ENCODE results near the gene GHR. TPM values are rescaled to one million over a fixed set of nuclear protein-coding genes. Genes with fewer than 3 reads are reported as not detected.

GHR gene
- total RNA-seq, 1 experiment from 2014 or later, result not detected

DNA sequence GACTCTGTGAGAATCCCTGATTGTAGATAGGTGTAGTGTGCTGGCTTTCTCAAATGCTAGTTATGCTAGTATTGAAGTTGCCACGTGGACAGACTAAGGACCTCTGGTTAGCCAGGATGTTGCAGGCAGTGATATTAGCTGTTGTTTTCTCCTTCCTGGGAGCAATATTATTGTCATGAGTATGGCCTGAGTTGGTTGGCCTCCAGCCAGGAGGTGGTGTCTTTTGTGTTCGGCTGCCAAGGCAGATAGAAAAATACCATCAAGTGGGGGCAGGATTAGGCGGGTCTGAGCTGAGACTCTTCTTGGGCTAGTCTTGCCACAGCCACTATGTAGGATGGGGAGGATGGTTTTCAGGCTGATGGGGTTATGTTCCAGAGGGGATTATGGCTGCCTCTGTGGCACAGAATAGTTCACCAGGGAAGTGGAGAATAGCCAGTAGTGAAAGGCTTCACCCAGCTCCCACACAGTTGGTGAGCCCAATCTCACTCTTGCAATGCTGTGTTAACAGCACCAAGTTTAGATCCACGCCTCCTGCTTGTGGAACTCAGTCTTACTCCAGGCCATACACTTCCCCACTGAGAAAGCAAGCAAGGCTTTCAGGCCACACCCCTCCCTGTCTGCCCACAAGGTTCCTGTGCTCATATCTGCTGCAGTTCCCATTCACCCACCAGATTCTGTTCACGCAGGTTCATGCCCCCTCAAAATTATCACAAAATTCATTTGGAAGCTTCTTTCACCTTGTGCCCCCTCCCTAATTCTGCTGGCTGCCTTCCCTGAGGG lies 31.2 kb downstream of the GHR start:
- in situ Hi-C loops (cut with HindIII; ENCODE audit: low sequenced_read_pairs), result no loop called here

DNA sequence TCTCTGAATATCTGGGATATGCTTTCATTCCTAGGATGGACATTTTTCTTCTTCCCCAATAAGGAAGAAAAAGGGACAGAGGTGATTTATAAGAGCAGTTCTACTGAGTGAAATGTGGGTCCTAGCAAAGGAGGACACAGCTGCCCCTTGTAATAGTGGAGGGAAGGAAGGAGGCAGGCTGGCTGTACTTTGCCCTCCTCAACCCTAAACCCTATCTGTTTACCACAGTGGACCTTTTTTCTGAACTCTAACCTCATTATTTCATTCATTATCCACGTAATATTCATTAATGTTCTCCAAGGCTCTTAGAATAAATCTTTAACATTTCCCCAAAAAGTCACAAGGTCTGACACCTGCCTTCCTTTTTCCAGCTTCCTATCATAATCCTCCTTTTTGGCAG lies 37.8 kb downstream of the GHR start:
- in situ Hi-C loops (cut with HindIII; ENCODE audit: low sequenced_read_pairs), result no loop called here
- DNase-seq (ENCODE audit: low spot score), result no peak

More for the DNA sequence above, 31.2 kb downstream of the GHR start:
- DNase-seq (ENCODE audit: low spot score), result no peak

DNA sequence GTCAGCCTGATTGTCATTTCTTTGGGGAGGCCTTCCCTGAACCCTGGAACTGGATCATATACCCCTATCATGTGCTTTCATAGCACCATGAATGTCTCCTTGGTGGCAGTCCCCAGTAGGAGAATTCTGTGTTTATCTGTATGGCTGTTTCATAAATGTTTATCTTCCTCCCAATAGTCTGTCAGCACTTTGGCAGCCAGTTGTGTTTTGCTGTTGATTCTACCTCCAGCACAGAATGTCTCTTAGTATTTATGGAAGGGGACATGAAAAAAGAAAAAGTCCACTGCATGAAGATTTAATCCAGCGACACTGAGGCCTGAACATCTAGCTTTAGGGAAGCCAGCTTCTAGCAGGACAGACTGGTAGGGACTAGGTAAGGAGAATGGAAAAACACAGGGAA lies 38.3 kb downstream of the GHR start:
- in situ Hi-C loops (cut with HindIII; ENCODE audit: low sequenced_read_pairs), result no loop called here
- no peak for DNase-seq (ENCODE audit: low spot score)

GRCh38 chr5:42462083-42462482 lies 38.8 kb downstream of the GHR start:
- DNase-seq (ENCODE audit: low spot score), result no peak
- in situ Hi-C loops (cut with HindIII; ENCODE audit: low sequenced_read_pairs), result no loop called here

GRCh38 chr5:42467572-42467971 lies 44.3 kb downstream of the GHR start:
- in situ Hi-C loops (cut with HindIII; ENCODE audit: low sequenced_read_pairs), result no loop called here
- DNase-seq (ENCODE audit: low spot score), result no peak

DNA sequence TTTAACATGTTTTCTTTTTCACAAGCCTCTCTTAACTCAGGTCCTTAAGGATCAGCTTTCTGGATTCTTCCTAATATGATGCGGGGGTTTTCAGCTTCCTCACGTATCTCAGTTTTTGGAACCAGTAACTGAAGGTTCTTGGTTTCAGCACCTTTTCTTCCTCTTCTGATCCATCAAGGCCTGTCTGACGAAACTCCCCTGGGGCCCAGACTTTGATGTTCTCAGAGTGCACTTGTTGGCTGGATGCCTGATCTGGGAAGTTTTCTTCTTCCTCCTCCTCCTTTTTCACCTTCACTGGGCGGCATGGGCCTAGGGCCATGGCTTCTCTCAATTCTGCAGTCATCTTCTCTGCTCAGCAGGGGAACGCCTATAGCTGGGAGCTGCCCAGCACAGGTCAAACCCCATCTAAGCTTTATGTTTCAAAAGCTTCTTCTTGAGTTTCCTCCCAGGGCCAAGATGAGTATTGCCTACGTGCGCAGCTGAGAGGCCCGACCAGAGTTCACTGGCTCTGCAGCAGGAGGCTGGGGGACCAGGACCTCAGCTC lies 44.8 kb downstream of the GHR start:
- DNase-seq (ENCODE audit: low spot score), result no peak
- in situ Hi-C loops (cut with HindIII; ENCODE audit: low sequenced_read_pairs), result no loop called here

DNA sequence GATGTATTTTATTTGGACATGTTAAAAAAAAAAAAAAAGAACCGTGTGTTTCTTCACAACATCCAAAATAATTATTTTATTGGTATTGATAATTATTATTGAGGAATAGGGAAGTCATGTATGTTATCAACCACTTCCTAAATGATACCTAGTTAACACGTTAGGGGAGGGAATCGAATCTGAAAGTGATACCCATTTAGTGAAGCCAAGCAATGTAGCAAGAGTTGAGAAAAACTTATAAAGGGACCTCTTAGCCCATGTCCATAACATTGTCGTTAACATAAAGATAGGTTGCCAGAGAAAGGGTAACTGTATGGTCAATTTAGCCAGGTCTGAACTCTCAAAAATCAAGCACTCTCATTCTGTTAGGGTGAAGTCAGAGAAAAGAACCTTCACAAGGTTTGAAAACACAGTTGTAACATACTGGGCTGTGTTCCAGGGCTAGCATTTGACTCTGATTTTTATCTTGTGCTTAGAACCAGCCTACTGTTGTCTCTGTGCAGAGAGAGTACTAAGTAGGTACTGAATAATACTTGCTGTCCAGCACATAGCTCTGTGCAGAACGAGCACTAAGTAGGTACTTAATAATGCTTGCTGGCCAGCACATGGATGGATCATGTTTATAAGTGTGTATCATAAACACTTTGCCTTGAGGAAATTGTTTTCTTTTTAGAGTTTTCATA lies 60.4 kb downstream of the GHR start:
- in situ Hi-C loops (cut with HindIII; ENCODE audit: low sequenced_read_pairs), result no loop called here
- no peak for DNase-seq (ENCODE audit: low spot score)

GRCh38 chr5:42487077-42487476 lies 63.8 kb downstream of the GHR start:
- DNase-seq (ENCODE audit: low spot score), result no peak
- in situ Hi-C loops (cut with HindIII; ENCODE audit: low sequenced_read_pairs), result no loop called here

GRCh38 chr5:42487821-42488220 lies 64.6 kb downstream of the GHR start:
- DNase-seq (ENCODE audit: low spot score), result no peak
- in situ Hi-C loops (cut with HindIII; ENCODE audit: low sequenced_read_pairs), result no loop called here

- in situ Hi-C loops (cut with HindIII; ENCODE audit: low sequenced_read_pairs), result no loop called here
Measured at GRCh38 chr5:42490831-42491230, 67.6 kb downstream of the GHR start.

DNA sequence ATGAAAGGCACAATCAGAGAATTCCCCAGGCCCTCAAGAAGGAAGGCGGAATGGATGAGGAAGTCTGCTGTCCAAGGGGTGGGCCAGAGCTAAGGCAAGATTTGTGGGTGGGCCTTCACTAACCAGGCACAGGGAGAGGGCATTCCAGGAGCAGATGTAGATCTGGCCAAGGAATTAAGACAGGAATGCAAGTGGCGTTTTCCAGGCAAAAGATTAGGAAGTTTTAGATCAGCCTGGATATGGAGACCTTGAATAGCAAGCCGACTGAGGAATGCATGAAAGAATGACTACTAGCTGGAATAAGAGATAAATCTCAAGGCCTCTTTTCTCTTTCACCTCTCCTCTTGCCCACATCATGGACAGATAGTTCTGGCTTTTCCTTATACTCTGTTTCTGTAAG lies 68.5 kb downstream of the GHR start:
- no peak for DNase-seq (ENCODE audit: low spot score)
- in situ Hi-C loops (cut with HindIII; ENCODE audit: low sequenced_read_pairs), result no loop called here

More at GRCh38 chr5:42490831-42491230, 67.6 kb downstream of the GHR start:
- no peak for DNase-seq (ENCODE audit: low spot score)

- in situ Hi-C loops (cut with HindIII; ENCODE audit: low sequenced_read_pairs), result no loop called here
- no peak for DNase-seq (ENCODE audit: low spot score)
Measured at GRCh38 chr5:42492974-42493373, 69.7 kb downstream of the GHR start.

- no peak for DNase-seq (ENCODE audit: low spot score)
- in situ Hi-C loops (cut with HindIII; ENCODE audit: low sequenced_read_pairs), result no loop called here
Measured at GRCh38 chr5:42494414-42494813, 71.2 kb downstream of the GHR start.

GRCh38 chr5:42495914-42496313 lies 72.7 kb downstream of the GHR start:
- in situ Hi-C loops (cut with HindIII; ENCODE audit: low sequenced_read_pairs), result no loop called here
- DNase-seq (ENCODE audit: low spot score), result no peak

- in situ Hi-C loops (cut with HindIII; ENCODE audit: low sequenced_read_pairs), result no loop called here
- DNase-seq (ENCODE audit: low spot score), result no peak
Measured at GRCh38 chr5:42496397-42497156, 73.3 kb downstream of the GHR start.

DNA sequence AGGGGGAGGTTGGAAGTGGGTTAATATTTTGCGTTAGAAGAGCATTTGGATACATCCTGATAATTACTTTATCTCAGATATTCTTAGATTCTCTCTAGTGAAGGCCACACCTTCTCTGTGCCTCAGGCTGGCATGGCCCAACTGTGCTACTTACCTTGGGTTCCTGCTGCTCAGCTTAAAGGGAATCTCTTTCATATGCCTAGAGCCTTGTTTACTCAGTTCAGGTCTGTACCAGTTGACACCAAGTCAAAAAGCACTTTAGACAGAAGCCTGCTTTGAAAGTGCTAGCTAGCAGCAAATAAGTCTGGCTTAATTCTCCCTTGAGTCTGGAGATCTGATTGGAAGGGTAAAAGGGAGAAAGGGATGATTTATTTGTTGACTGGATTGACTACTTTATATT lies 74.8 kb downstream of the GHR start:
- DNase-seq (ENCODE audit: low spot score), result no peak

GRCh38 chr5:42499016-42499415 lies 75.8 kb downstream of the GHR start:
- DNase-seq (ENCODE audit: low spot score), result no peak
- in situ Hi-C loops (cut with HindIII; ENCODE audit: low sequenced_read_pairs), result no loop called here

More for the DNA sequence above, 74.8 kb downstream of the GHR start:
- in situ Hi-C loops (cut with HindIII; ENCODE audit: low sequenced_read_pairs), result no loop called here

GRCh38 chr5:42500003-42500599 lies 76.9 kb downstream of the GHR start:
- no peak for DNase-seq (ENCODE audit: low spot score)
- in situ Hi-C loops (cut with HindIII; ENCODE audit: low sequenced_read_pairs), result no loop called here
